NOMO-1 (cell line): ENCODE measurements around the gene ACLY.
A peak's percentile ranks its signal among the peaks of the same experiment; 100 is the strongest.
"Not testable (repeated sequence)": the region's sequence is repeated elsewhere in the genome, so short reads cannot be mapped to it uniquely, and the experiment has no call there.

Experiments
- DNase-seq, 2 experiments: peaks; one replicate each; lab custom pipeline; 2025; ENCODE audit not compliant: unreplicated experiment in 2 of 2; lab: John Stamatoyannopoulos, UW

The ACLY gene

DNA sequence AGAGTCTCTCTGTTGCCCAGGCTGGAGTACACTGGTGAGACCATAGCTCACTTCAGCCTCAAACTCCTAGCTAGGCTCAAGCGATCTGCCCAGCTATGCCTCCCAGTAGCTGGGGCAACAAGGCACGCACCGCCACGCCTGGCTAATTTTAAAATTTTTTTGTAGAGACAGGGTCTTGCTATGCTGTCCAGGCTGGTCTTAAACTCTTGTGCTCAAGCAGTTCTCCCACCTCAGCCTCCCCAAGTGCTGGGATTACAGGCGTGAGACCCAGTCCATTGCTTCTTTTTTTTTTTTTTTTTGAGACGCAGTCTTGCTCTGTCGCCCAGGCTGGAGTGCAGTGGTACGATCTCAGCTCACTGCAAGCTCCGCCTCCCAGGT is 44.5 kb downstream of the ACLY start:
- DNase-seq: not testable (repeated sequence)

DNA sequence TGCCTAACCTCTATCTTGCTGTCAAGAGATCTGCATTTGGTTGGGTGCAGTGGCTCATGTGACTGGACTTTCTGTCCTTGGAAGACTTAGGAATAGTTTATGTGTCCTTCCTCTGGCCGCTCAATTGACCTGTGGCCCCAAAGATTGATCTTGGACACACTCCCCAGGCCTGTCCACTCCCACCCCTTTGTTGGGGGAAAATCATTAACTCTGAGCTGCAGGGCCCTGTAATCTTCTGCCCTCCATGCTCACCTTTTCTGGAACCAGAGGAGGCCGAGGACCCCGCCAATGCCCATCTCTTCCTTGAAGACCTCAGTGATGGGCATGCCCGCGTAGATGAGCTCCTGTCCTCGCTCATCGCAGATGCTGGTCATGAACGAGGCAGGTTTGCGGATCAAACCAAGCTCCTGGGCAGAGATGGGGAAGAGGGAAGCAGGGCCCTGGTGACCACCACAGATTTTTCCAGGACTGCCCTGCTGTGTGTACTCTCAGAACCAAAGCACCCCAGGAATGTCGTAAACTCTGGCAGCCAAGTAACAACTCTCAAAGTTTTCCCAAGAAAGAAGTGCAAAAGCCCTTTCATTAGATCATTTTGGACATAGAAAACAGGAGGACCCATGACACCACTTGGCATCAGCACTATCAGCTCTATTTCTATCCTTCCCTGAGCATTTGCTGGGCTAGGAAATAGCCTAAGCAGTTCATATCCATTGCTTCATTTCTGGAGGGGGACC is 45.0 kb downstream of the ACLY start:
- DNase-seq: no peak

DNA sequence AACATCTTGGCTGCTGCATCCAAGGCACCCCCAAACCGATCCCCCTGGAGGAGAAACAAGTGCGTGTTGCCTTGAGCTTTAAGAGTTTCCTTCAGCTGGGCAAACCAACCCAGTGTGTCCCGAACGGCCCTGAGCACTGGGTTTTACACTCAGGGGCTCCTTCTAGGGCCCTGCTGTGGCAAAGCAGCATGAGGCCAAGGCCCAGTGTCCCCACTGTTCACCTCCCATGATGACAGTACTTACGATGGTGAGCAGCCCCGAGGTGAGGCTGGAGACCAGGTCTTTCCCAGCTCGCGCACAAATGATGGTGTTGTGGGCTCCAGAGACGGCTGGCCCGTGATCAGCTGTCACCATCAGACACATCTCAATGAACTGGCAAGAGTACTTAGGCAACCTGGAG is 47.0 kb downstream of the ACLY start:
- no peak for DNase-seq

DNA sequence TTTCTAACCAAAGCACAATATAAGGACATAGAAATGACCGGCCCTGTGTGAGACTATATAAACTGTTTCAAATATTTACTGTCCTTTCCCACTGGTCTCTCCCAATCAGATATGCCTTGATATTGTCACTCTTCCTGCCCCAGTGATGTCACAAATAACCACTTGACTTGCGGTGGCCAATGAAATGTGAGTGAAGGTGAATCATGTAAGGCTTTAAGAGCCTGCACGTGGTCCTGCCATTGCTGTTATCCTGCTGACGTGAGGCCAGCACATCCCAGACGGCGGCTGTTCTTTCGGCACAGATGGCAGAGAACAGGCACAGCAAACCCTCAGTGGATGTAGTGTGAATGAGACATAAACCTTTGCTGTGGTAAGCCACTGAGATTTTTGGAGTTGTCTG is 48.1 kb downstream of the ACLY start:
- DNase-seq: no peak

DNA sequence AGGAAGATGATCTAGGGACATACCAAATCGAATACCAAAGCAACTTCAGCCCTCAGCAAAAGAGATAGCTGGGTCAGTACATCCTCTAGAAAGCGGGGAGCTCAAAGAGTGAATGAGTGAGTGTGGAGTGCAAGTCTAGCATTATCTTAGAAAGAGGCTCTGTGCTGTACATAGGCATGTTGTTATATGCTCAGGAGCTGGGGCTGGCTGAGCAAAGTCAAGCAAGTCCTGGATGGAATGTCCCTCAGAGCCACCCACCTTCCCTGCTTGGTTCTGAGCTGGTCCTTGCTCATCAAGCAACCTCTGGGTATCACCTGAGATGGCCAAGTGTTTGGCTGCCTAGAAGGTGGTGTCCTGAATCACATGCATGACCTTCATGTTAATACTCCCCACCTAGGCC is 48.7 kb downstream of the ACLY start:
- no peak for DNase-seq

DNA sequence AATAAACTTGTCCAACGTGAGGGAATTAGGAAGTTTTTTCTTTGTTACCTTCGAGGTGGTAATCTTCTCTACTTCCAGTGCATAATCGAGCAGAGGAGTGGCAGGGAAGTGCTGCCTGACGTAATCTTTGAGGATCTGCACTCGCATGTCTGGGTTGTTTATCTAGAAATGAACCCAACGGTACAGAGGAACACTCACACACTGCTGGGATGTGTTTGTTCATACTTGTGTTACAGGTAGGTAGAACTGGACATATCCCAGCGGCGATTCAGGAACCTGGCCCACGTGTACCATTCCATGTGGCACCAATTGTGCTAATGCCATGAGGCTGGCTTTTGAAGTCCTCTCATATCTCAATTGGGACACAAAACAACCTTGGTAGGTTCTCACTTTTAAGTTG is 49.3 kb downstream of the ACLY start:
- no peak for DNase-seq

DNA sequence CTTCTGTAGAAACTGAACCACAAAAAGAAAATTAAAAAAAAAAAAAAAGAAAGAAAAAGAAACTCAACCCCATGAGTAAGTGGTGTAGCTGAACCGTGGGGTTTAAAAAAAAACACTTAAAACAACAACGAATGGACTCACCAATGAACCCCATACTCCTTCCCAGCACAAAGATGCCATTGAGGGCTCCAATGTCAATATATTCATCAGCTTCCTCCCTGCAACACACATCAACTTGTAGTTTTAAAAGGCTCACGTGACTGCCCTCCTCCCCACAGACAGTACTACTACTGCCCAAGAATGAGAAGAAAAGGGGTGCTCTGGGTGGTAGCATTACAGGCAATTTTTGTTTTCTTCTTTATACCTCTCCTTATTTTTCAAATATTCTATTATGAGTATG is 50.2 kb downstream of the ACLY start:
- no peak for DNase-seq

DNA sequence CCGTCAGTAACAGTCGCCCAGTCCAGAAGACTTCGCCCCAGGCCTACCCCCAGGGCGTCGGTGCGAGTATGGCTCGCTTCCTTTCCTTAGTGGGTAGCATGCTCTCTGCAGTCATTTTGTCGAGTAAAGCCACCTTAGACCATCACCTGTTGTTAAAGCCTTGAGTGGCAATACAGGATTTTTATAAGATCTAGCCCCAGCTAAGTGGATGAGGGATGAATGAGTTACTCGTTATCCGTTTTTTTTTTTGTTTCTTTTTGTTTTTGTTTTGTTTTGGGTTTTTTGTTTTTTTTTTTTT is 53.2 kb downstream of the ACLY start:
- no peak for DNase-seq

DNA sequence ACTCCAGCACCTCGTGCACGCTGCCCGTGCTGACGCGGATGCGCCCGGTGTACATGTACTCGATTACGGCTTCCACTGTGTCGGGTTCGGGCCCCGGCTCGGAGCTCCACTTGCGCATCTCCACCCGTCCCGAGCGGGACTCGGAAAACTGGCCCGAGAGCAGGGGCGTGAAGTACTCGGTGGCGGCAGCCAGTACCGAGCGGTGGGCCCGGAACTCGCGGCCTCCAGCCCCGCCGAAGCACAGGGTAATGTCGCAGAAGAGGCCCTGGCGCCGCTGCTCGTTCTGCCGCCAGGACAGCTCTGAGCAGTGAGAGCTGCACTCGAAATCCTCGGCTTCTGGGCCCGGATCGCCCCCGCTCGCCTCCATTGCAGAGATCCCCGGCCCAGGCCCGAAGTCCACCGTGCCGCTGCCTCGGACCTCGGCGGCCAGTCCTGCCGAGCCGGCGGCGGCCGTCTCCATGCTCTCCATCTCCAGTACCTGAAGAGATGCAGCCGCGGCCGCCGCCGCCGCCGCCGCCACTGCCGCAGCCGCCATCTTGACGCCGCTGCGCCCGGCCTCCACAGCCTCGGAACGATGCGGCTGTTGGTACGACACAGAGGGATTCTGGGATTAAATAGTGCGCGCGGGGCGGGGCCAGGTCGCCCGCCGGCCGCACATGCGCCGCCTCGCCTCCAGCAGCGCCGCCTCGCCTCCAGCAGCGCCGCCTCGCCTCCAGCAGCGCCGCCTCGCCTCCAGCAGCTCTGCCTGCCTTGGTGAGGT is 53.7 kb downstream of the ACLY start, which contains the start of gene KLHL11:
KLHL11 (minus strand) TSS at position 588 of the 760 bp plus-strand sequence; CDS start at position 535, 53 bp downstream.
- DNase-seq: peak; percentile 84 to 94

DNA sequence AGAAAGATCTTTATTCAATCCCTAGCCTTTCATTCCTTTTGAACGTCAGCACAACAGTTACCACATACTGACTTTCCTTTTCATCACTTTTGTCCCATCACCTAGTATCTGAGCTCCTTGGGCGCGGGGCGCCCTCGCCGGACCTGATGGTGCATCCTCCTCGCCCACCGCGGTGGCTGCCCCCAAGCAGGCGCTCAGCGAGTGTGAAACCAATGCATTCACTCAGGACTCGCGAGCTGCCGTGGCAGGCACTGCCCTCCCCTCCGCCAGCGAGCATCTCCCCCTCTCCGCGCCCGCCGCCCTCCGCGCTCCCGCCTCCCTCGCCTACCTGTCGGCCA is 54.3 kb downstream of the ACLY start:
- DNase-seq: peak in 1 of 2 experiments; percentile 28

DNA sequence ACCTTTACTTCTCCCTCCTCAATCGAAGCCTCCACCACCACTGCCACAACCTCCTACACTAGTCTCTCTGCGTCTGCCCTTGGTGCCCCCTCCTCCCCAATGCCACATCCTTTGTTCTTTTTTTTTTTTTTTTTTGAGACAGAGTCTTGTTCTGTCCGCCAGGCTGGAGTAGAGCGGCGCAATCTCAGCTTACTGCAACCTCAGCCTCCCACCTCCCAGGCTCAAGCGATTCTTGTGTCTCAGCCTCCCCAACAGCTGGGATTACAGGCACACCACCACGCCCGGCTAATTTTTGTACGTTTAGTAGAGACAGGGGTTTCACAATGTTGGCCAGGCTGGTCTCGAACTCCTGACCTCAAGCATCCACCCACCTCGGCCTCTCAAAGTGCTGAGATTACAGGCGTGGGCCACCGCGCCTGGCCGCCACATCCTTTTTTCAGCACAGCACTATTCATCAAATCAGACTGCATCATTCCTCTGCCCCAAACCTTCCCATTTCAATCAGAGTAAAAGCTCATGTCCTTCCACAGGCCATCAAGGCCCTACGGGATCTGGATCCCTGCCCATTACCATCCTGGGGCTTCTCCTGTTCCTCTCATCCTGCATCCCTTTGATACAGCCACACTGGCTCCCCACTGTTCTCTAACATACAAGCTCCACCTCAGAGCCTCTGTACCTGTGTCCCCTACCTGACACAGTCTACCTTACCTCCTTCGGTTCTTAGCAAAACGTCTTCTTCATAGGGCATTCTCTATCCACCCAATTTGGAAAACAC is 55.5 kb downstream of the ACLY start:
- no peak for DNase-seq

DNA sequence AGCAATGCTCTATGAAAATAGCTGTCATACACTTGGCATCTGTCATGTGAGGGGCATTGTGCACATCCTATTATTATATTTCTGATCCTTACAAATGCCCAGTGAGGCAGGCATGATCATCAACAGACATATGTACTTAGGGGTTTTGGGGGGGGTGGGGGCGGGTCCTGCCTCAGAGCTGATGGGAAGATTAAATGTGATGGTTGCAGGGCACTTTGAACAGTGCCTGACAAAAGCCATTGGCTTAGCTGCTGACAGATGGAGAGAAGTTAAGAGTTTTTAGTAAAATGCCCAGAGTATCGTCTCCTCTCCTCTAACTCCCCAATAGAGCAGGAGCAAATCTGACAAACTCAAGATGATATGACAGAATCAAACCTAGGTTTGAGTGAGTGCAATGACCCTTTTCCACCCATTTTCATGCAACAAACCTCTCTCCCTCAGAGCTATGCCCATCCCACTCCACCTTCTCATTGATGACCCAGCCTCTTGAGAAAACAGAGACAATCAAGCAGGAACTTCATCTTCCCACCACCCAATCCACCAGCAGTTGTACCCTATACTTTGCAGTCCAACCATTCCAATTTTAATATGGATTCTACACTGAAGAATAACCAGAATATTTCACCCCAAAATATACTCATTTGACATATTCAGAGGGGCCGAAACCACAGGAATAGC is 58.4 kb downstream of the ACLY start:
- no peak for DNase-seq

DNA sequence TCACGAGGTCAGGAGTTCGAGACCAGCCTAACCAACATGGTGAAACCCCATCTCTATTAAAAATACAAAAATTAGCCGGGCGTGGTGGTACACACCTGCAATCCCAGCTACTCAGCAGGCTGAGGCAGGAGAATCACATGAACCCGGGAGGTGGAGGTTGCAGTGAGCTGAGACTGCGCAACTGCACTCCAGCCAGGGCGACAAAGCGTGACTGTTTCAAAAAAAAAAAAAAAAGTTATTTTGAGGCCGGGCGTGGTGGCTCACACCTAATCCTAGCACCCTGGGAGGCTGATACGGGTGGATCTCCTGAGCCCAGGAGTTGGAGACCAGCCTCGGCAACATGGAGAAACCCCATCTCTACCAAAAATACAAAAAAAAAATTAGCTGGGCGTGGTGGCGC is 67.4 kb downstream of the ACLY start:
- not testable (repeated sequence) for DNase-seq

DNA sequence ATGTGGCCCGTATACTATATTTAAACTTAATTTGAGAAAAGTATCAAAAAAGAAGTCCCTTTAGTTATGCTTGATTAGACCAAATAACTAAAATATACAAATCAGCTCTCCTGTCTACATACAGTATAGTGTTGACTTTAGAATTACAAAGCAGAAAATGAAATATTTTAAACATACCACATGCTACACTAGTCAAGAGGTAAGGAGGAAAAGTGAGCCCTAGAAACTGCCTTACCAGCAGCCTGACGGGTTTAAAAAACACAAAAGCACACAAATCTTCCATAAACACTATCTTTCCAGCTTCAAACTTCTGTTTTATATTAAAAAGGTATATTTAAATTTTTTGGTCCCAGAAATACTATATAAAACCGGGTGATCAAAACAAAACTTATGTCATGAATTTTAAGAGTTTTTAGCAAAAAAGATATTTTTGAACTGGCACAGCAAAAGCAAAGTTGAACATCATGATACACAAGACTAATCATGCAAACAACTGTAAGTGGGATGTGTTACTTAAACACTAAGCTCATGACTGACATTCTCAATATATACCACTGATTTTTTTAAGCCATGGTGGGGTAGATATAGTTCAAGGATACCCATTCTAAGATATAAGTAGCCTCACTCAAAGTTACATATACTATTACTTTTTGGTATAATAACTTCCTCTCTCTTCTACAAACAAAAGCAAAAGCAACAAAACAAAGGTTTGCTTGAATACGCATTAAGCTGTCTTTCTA is 69.3 kb downstream of the ACLY start:
- no peak for DNase-seq

DNA sequence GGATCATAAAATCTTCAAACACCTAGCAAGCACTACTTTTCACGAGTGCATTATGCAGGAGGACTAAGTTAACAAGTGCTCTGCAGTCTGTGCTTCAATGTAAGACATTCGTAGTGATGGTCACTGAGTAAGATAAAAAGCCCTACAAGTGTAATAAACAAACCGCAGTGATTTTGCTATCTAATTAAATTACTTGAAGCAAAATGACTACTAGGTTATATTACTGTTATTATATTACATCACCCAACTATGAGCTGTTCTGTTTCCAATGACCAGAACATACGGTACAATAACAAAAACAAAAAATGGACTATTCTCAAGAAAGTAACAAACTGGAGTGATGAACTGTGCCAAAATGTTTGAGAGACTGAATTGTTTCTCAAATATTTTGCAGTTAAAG is 70.0 kb downstream of the ACLY start:
- DNase-seq: no peak

DNA sequence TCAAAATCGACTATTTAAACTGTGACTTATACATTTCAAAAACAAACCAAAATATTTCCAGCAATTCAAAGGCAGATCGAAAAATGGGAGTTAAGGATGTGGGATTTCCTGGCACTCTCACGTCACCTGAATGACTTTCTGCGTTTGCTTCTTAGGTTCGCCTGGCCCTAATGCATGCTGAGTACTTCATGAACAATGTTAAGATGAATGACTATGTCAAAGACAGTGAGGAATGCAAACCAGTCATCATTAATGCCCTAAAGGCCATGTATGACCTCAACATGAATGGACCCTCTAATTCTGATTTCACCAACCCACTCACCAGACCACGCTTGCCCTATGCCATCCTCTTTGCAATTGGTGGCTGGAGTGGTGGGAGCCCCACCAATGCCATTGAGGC is 73.8 kb downstream of the ACLY start:
- DNase-seq: no peak

DNA sequence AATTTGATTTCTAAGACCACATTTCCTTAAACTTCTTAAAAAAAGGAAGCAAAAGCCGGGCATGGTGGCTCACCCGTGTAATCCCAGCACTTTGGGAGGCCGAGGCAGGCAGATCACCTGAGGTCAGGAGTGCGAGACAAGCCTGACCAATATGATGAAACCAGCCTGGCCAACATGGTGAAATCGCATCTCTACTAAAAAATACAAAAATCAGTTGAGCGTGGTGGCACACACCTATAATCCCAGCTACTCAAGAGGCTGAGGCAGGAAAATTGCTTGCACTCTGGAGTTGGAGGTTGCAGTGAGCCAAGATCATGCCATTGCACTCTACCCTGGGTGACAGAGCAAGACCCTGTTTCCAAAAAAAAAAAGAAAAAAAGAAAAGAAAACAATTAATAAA is 78.0 kb downstream of the ACLY start:
- DNase-seq: not testable (repeated sequence)

DNA sequence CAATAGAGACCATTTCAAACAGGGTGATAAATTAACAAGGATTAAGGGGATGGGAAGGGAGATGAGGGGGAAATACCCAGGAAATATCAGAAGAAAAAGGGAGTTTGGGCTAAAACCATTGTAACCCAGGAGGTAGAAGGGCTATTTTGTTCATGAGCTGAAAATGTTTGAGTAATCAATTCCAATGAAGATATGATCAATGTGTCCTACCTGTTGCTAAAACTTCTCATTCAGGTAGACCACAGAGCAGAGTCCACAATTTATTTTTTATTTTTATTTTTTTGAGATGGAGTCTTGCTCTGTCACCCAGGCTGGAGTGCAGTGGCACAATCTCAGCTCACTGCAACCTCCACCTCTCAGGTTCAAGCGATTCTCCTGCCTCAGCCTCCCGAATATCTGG is 79.3 kb downstream of the ACLY start:
- DNase-seq: not testable (repeated sequence)

DNA sequence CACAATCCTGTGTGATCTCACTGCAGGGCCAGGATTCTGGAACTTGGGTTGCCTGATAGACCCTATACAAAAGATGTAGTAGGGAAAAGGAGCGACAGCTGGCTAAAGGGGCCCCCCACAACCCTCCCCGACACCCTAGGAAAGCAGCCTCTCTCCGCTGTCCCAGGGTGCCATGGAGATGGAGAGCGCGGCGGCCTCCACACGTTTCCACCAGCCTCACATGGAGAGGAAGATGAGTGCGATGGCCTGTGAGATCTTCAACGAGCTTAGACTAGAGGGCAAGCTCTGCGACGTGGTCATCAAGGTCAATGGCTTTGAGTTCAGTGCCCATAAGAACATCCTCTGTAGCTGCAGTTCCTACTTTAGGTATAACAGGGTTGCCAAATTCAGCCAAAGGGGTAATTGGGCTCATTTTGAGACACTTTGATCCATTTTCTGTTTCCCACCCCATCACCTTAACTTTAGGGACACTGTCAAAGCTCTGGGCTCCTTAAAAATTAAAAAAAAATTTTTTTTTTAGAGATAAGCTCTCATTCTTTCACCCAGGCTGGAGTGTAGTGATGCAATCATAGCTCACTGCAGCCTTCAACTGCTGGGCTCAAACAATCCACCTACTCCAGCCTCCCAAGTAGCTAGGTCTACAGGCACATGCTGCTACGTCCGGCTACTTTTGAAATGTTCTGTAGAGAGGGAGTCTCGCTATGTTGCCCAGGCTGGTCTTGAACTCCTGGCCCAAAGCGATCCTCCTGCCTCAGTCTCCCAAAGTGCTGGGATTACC is 80.8 kb downstream of the ACLY start, which contains the start of gene KLHL10:
KLHL10 (plus strand) TSS at position 65 of the 778 bp plus-strand sequence; CDS start at position 173, 108 bp downstream.
- no peak for DNase-seq
